GM20431 (cell line): Measurements from ENCODE around the gene CARMIL1.
"Not testable (repeated sequence)": the region's sequence is repeated elsewhere in the genome, so short reads cannot be mapped to it uniquely, and the experiment has no call there.

Source experiments
- in situ Hi-C: fragments of 300-500 bp; cut with MseI, MboI; formaldehyde crosslinking; loops from one replicate; pipeline ENCODE4 v1.15.0; 2020; ENCODE audit warnings: low sequenced_read_pairs; ENCODE audit not compliant: unreplicated experiment

The CARMIL1 gene

DNA sequence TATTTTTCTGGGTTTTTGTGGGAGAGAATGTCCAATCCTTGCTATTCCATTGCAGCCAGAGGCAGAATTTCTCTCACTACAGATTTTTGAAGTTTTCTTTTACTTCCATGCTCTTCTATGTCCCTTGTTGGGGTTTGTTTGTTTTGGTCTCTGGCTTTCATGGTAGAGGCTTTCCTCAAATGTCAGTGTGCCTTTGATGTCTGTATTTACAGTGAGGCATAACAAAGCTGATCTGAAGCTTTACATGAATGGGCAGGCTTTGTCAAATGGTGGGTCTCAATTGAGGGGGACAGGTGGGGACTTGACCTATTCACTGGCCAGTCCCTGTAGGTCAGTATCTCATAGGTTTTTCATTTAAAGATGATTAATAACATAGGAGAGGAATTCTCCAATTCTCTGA is 8.6 kb upstream of the CARMIL1 start:
- in situ Hi-C loops = loop anchor here (10.0 kb wide), 1 partner anchor 224 kb away; no protein-coding TSS in a partner anchor

DNA sequence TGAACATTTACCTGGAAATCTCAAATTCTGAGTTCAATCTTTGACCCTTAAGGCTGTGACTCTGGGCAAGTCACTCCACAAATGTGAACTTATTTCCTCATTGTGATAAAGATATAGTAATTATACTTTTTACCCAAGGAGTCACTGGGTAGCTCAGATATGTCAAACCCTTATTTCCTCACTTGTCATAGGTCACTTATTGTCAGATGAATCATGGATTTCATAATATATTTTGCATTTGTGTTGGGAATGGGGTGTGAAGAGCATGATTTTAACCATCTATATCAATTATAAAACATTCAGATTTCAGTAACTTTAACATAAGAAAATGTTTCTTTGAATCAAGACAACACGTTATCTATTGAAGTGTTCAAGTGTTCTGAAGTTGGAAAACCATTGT is 3.7 kb upstream of the CARMIL1 start:
- in situ Hi-C loops = loop anchor here (10.0 kb wide), 1 partner anchor 219 kb away; no protein-coding TSS in a partner anchor

DNA sequence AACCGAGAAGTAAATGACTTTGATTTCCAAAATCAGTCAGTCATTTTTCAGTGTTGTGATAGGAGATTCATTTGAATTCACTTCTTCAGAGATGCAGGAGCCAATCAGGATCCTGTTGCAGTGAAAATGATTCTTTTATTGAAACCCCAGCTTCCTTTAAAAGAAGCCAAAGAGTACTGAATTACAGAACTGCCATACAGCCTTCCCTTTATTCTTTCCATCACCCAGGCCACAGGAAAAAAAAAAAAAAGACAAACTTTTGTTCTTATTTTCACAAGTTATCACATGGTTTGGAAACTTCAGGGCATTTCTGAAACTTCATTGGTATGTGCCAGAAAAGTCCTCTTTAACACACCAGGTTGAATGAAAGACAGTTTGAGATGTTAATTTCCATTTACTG is 1.8 kb upstream of the CARMIL1 start:
- in situ Hi-C loops = loop anchor here (10.0 kb wide), 1 partner anchor 217 kb away; no protein-coding TSS in a partner anchor

DNA sequence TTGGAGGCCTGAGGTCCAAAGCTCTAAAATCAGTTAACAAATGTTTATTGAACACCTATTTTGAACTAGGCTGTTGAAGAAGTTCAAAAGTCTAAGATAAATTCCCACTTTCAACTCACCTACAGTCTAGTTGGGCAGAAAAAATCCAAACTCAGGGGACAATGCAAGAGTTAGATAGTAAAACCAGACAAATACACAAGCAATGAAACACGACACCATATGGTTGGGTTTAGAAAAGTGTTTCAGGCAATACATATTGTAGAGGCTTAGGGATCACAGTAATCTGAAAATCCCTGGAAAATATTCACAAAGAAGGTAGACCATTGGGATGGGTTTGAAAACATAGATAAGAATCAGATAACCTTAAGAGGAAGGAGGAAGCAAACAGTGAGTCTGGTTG is 1.3 kb upstream of the CARMIL1 start:
- in situ Hi-C loops = loop anchor here (10.0 kb wide), 1 partner anchor 217 kb away; no protein-coding TSS in a partner anchor

DNA sequence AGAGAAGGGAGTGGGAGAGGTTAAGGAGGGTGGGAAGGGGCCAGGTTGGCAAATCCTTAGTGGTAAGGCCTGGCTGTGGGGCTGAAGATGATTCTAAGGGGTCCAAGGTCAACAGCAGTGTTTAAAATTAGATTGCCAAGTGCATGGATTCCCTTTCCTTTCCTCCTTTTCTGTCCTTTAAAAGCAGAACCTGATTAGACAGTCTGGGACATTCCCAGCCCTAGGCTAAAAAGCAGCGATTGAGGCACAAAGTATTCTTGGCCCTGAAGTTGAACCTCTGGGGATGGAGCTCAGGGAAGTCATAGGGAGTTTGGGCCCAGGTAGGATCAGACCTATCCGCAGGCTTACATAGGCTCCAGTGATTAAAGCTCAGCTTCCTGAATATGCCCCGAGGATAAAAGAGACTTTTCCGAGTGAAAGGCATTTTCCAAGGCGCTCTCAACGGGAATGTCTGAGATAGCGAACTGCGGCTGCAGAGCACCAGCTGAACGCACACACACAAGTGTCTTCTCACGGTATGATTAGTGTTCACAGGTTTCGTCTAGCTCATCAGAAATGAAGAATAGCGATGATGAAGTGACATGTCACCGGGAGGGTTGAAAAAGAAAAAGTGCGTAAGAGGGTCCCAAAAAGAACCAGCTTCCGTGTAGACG is 787 bp upstream of the CARMIL1 start:
- in situ Hi-C loops = loop anchor here (10.0 kb wide), 1 partner anchor 216 kb away; no protein-coding TSS in a partner anchor

DNA sequence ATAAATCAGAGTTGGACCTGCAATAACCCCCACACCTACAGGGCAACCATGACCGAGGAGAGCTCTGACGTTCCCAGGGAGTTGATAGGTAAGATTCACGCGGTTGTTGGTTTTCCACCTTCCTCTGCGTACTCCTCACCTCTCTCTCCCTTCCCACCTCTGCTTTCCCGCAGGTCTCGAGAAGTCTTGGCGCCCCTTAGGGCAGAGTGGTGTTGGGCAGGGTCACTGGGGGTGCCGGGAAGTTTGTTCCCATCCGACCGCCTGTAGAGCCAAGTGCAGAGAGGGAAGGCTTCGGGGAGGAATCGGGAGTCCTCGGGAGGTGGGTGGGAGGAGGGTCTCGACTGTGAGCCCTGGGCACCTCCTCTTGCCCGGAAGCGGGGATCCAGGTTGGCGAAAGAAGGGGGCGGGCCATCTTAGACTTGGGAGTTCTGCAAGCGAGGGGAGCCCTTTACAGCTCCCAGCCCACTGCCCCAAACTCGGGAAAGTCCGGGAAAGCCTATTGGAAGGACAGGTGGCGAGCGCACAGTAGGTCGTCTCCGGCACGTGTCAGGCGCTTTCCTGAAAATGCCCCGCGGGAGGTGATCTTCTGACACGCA is 672 bp downstream of the CARMIL1 start:
- in situ Hi-C loops = loop anchor here (10.0 kb wide), 1 partner anchor 215 kb away; no protein-coding TSS in a partner anchor

DNA sequence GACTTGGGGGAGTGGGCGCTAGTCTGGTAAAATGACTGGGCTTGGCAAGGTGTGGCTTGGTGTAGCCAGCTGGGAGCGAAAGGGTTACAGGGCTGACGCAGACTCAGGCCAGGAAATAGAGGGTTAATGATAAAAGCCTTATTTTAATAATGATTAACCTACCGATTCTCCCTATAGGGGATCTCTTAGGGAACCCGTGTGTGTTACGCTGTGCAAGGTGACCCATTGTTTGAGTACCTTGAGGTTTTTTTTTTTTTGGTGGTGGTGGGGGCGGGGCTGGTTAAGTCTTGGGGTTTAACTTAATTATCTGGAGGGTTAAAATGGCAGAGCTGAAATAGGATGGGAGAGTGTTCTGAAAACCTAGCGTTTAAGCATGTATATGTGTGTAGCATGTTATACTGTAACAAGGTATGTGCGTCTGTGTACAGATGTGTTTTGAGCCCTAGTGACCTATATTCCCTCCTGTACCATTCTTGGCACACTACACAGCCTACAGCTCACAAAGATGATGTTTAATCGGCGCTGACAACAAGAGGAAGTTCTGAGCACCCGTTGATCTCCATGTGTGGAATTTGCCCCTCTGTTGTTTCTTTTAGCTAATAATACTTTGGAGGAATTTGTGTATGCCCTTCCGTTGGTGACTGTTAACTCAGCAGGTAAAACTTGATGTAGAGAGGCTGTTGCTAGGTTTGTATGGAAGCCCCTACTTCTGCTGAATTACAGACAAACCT is 1.3 kb downstream of the CARMIL1 start:
- in situ Hi-C loops = no loop called here

DNA sequence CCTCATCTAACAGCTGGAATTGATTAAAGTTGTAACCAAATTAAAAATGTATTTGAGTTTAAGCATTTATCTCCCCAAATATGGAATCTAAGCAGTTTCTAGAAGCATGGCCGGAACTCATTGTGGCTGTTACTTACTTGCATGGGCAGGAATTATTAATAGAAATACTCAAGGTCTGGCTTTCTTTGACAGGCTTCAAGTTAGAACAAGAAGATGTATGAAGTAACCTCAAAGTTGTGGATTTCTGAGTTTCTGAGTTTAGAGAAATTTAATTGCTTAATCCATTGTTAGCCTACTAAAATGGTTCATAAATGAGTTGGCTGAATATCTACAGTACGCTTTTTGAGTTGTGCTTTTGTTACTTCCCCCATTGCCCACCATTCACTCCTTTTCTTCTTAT is 7.7 kb downstream of the CARMIL1 start:
- in situ Hi-C loops = no loop called here

DNA sequence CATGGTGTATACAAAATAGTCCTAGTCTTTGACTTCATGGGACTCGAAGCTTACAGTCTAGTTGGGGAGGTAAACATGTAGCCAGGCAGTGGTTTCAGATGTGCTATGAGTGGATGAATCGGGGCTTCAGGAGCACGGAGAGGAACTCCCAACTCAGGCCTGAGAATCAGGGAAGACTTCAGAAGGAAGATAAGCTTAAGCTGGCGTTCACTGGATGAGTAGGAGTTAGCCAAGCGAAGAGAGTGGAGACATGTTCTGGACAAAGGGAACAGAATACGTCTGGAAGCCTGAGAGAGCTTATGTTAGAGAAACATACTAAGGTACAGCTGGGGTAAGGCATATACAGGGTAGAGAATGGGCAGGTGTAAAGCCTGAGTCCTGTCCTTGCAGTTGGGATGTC is 8.8 kb downstream of the CARMIL1 start:
- in situ Hi-C loops = no loop called here

DNA sequence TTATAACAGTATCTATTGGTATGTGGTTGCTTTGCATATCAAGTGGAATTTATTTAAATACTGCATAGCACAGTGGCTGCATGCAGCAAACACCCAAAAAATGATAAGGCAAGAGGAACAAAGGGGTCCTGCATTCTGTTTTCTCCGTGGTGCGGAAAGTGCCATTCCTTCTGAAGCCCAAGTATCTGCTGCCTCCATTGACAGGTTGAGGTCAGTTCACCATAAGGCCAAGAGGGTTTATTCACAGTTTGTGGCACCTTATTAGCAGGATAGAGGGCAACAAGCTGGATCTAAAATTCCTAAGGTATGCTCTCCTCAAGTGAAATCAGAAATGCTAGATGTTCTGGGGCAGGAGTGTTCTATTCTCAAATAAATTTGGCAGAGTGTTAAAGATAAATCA is 9.3 kb downstream of the CARMIL1 start:
- in situ Hi-C loops = no loop called here

DNA sequence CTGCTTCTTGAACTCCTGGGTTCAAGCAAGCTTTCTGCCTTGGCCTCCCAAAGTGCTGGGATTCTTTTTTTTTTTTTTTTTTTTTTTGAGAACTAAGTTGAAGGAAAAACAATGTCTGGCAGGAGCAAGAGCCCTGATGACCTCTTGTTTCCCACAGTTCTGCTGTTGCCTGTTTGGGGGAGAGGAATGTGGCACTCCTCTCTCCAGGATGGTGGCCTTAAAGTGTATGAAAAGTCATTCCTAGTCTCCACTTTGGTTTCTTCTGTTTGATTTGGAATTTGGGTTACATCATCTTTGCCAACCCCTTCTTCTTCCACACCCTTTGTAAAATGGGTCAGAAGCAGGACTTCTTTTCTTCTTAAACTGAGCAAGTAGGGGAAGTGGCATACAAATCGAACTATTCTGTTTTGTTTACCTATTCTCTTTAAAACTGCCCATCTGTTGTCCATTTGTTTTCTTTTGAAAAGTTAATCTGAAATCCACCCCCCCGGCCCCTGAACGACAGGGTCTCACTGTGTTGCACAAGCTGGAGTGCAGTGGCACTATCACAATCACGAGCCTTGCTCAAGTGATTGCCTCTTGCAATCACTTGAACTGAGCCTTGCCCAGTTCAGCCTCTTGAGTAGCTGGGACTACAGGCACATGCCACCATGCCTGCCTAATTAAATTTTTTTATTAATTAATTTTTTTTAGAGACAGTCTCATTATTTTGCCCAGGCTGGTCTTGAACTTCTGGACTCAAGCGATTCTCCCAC is 11.3 kb downstream of the CARMIL1 start:
- in situ Hi-C loops = no loop called here

DNA sequence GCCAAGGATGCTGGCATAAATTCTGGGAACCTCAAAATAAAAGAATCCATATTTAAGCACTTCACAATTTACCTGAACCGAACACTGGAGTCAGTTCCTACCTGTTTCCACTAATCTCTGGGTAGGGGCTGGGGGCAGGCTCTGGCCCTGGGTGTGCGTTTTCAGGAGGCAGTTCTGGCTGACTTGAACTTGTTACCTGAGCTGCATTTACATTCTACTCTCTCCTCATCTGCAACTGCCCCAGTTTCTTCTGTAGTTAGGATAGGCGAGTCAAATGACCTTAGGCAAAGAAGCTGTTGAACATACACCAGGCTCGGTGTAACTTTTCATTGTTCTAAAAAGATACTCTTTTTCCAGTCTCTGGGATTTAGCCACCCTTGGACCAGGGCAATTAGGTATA is 13.2 kb downstream of the CARMIL1 start:
- in situ Hi-C loops = no loop called here

DNA sequence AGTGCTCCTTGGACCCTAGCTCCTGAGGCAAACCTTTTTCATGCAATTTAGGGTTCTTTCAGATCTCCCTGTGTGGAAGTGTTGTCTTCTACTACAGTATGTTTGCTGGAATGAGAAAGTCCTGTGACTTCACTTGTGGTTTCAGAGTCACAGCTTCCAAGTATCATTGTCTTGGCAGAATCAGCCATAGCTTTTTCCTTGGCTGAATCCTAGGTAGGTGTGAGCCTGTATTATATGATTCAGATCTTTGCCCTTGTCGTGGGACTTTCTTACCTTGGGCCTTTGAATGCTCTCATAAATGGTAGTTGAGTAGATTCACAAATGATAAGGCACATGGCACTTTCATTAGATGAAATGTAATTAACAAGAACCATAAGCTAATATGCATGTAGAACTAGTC is 16.5 kb downstream of the CARMIL1 start:
- in situ Hi-C loops = no loop called here

DNA sequence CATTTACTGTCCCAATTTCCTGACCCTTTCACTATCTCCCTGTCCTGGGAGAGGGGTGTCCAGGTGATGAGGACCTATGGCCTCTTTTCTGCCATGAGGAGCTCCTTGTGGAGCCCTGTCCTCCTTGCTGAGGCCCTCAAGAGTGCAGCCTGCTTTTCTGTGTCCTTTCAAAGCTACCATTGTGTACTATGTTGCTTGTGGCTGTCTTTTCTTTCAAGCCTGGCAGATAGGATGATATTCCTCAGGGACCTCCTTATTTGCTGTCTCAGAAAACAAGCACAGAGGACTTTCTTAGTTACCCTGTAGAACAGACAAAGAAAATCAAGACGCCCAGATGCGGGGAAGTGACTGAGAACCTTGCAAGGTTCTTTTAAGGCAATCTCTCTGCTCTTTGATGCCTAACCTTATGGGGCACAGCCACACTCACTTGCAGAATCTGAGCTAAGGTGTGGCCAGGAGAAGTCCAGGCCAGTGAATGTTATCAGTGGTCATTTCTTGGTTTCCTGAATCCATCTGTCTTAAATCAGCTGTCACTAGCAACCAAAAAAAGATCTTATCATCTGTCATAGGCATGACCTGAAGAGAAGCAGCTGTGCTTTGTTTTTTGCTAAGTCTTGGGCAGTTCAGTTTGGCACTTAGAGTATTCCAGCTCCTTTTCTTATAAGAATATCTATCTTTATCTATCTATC is 17.2 kb downstream of the CARMIL1 start:
- in situ Hi-C loops = no loop called here

DNA sequence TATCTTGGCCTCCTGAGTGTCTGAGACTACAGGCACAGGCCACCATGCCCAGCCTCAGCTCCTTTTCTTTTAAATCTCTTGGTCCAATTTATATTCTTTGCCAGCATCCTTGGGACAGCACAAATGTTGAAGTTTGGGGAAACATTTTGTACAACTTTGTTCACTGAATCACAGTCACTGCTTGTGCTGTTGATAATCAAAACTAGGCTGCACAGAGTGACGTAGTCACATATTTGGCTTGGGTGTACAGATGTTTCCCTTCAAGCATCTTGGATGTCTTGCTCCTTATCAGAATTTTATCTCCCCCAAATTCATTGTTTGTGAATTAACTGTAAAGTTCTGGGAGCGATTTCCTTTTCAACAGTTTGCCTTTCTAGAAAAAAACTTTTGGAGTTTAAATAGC is 17.9 kb downstream of the CARMIL1 start:
- in situ Hi-C loops = no loop called here

DNA sequence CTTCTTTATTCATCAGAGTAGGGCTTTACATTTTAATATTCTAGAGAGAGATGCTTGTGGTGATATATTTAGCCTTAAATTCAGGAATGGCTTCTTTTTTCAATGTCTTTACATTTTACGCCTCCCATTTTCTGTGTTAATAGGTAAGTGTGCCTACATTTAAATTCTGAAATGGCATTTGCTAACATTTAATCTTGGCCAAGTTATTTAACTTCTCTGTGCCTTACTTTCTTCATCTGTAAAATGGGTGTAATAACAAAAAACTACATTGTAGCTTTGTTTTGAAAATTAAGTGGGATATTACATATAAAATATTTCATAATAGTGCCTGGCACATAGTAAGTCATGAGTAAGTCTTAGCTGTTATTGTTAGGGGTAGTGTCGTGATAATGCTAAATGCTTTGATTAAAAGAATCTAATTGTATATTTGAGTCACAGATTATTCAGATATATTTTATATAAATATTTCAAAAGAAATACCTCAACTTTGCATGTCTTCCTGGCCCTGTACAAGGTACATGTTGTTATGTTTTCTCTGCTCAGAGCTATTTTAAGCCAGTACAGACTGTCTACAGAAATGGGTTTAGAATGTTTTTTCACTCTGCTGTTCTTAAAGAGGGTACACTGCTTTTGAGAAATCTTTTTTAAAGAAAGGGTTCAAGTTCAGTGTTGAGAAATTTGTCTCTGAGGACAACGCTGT is 18.8 kb downstream of the CARMIL1 start:
- in situ Hi-C loops = no loop called here

DNA sequence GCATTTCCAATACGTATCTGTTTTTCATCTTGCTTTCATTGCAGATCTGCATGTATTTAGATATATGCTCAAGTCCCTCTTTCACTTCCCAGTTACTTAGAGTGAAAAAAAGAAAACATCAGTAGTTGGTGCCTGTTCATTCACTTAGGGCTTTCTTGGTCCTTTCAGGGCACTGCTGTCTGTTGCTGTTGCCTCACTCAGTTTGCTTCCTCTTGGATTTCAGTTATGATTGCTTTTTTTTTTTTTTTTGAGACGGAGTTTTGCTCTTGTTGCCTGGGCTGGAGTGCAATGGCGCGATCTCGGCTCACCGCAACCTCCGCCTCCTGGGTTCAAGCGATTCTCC is 19.3 kb downstream of the CARMIL1 start:
- in situ Hi-C loops = not testable (repeated sequence)

DNA sequence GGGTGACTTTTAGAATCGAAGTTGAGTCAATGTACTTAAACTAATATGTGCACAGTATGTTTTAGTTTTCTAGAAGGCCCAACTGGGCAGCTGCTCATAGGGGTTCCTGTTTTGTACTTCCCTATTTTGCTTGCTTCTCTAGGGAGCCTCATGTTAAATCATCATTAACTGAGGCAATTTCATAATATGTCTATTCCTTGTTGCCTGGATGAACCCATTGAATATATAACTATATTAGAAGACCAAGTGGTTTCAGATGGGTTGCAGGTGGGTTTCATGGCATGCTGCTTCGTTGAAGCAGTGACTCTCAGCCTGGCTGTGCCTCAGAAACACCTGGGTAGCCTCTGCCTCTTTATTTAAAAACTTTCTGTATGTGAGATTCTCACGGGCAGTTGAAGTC is 22.2 kb downstream of the CARMIL1 start:
- in situ Hi-C loops = no loop called here

DNA sequence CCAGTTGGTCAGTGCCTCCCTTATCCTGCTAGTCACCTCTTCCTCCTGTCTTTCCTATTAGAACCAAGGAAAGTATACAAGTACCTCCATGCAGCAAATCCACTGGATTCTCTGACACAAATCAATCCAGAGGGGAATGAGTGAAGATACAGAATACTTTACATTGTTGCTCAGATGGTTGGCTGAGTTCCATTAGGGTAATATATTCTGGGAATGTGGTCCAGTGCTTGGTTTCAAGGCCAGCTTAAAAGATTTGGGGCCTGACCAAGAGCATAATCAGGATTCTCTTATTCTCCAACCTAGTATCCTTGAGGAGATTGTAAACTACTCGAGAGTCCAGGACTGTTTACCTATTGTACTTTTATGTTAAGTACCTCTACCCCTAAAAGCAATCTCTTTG is 23.0 kb downstream of the CARMIL1 start:
- in situ Hi-C loops = no loop called here
